Right ventricle myocardium inferior (tissue), 1 donor: ENCODE results near the gene MMP2. TPM values are rescaled to one million over a fixed set of nuclear protein-coding genes. Genes with fewer than 3 reads are reported as not detected.
A peak's percentile ranks its signal among the peaks of the same experiment; 100 is the strongest.

ENCODE experiments used
- ATAC-seq: fragments of 200-7000 bp; cut with Tn5 transposase; one replicate; pipeline ENCODE4 v1.9.1; 2020; ENCODE audit warnings: mild to moderate bottlenecking, moderate library complexity
- DNase-seq: peaks from one replicate; pipeline ENCODE4 v3.0.0; 2021; ENCODE audit errors: missing footprints
- intact Hi-C: fragments of 100-400 bp; cut with DNase I; formaldehyde crosslinking; loops from one replicate; pipeline ENCODE4 v1.11.0; 2022
- total RNA-seq: library from RNA; stranded (reverse); fragmentation: NEBNext Ultra II Directional; extraction: Animal tissue kit (Norgen Biotek cat#: 25700); gene quantifications from one replicate; pipeline ENCODE4 v1.2.1, GENCODE V29; 2021
- donor health status: DM: no; HTN: yes; CAD: no; lungs with severe emphysema.

The MMP2 gene
- total RNA-seq, 1 donor from 2014 or later: 135 TPM

- intact Hi-C loops: no loop called here
- no peak for ATAC-seq
- no peak for DNase-seq
Measured at GRCh38 chr16:55488306-55488705, 9.3 kb downstream of the MMP2 start.

GRCh38 chr16:55489119-55489955, 10.3 kb downstream of the MMP2 start:
- ATAC-seq (no peak), DNase-seq (no peak)
- intact Hi-C loops: no loop called here

GRCh38 chr16:55489956-55490265, 10.9 kb downstream of the MMP2 start:
- no peak for ATAC-seq
- intact Hi-C loops: no loop called here
- no peak for DNase-seq

GRCh38 chr16:55490301-55490700, 11.3 kb downstream of the MMP2 start:
- intact Hi-C loops: no loop called here
- no peak for DNase-seq

GRCh38 chr16:55491691-55492090, 12.7 kb downstream of the MMP2 start:
- intact Hi-C loops: no loop called here
- no peak for DNase-seq
- no peak for ATAC-seq

More at GRCh38 chr16:55490301-55490700, 11.3 kb downstream of the MMP2 start:
- ATAC-seq: no peak

- intact Hi-C loops: no loop called here
- DNase-seq (no peak), ATAC-seq (no peak)
Measured at GRCh38 chr16:55492756-55493380, 13.9 kb downstream of the MMP2 start.

- DNase-seq (no peak), ATAC-seq (peak; percentile 63)
- intact Hi-C loops: loop anchor here (5.0 kb wide), 1 partner anchor 47 kb away; no protein-coding TSS in a partner anchor
Measured at GRCh38 chr16:55494994-55495421, 16.0 kb downstream of the MMP2 start.

GRCh38 chr16:55495616-55496289, 16.8 kb downstream of the MMP2 start:
- DNase-seq (no peak), ATAC-seq (no peak)
- intact Hi-C loops: loop anchor here (5.0 kb wide), 1 partner anchor 47 kb away; no protein-coding TSS in a partner anchor

GRCh38 chr16:55496509-55497145, 17.6 kb downstream of the MMP2 start:
- no peak for ATAC-seq
- DNase-seq: no peak
- intact Hi-C loops: loop anchor here (5.0 kb wide), 1 partner anchor 46 kb away; no protein-coding TSS in a partner anchor

GRCh38 chr16:55497558-55497957, 18.6 kb downstream of the MMP2 start:
- ATAC-seq (no peak), DNase-seq (no peak)
- intact Hi-C loops: loop anchor here (5.0 kb wide), 1 partner anchor 45 kb away; no protein-coding TSS in a partner anchor

GRCh38 chr16:55498101-55498500, 19.1 kb downstream of the MMP2 start:
- intact Hi-C loops: loop anchor here (5.0 kb wide), 1 partner anchor 44 kb away; no protein-coding TSS in a partner anchor
- DNase-seq (no peak), ATAC-seq (no peak)

- DNase-seq (no peak), ATAC-seq (no peak)
- intact Hi-C loops: loop anchor here (5.0 kb wide), 1 partner anchor 43 kb away; no protein-coding TSS in a partner anchor
Measured at GRCh38 chr16:55499281-55499680, 20.3 kb downstream of the MMP2 start.

GRCh38 chr16:55499951-55500529, 21.0 kb downstream of the MMP2 start:
- intact Hi-C loops: loop anchor here (5.0 kb wide), 2 partner anchors 33 to 42 kb away; no protein-coding TSS in a partner anchor
- no peak for ATAC-seq
- DNase-seq: peak; percentile 51

GRCh38 chr16:55500530-55501011, 21.6 kb downstream of the MMP2 start:
- peak; percentile 79 for ATAC-seq
- intact Hi-C loops: loop anchor here (5.0 kb wide), 1 partner anchor 33 kb away; no protein-coding TSS in a partner anchor
- DNase-seq: peak; percentile 61

- DNase-seq (no peak), ATAC-seq (no peak)
- intact Hi-C loops: loop anchor here (5.0 kb wide), 1 partner anchor 34 kb away; no protein-coding TSS in a partner anchor
Measured at GRCh38 chr16:55501549-55502322, 22.7 kb downstream of the MMP2 start.

- peak; percentile 94 for DNase-seq
- intact Hi-C loops: loop anchor here (5.0 kb wide), 1 partner anchor 36 kb away; no protein-coding TSS in a partner anchor
- ATAC-seq: peak; percentile 83
Measured at GRCh38 chr16:55502801-55503366, 23.9 kb downstream of the MMP2 start.
